T-helper 1 cell treated with Interleukin-12 subunit alpha and Interleukin-12 subunit beta and Interleukin-4 antibody, amounts not matched to agents 30 ng/mL and 1 ng/mL, for 36 hours (primary cell): ENCODE data around the gene ELAPOR1. TPM values are rescaled to one million over a fixed set of nuclear protein-coding genes. Genes with fewer than 3 reads are reported as not detected.

Experiments
- intact Hi-C: fragments of 100-400 bp; cut with micrococcal nuclease; formaldehyde crosslinking; loops from one replicate; pipeline ENCODE4 v1.15.1; 2024
- total RNA-seq: library from RNA; stranded (reverse); gene quantifications from 2 replicates; pipeline ENCODE4 v1.2.3, GENCODE V29; 2022

The ELAPOR1 gene
- total RNA-seq, 1 donor from 2014 or later: 6.8 TPM

GRCh38 chr1:109094377-109094803 lies 19.5 kb upstream of the ELAPOR1 start:
- intact Hi-C loops: loop anchor here (5.0 kb wide), 4 partner anchors 118 to 532 kb away; partner anchors contain the start of genes EEIG2, GNAI3, SARS1 and SORT1

DNA sequence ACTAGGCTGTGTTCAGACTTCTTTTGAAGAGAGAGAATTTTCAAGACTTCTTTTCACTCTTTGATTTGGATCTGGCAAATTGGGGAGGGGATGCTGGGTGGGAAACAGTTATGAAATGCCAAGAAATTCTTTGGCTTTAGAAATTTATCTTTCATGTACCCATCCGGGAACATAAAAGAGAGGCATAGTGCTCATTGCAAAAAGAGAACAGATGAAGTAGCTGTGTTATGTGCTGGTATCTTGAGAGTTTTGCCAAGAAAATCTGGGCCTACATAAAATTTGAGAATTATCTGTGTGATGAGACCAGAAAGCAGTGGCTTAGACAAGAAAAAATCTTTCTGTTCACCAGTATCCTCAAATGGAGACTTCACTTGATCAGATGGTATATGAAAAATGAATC lies 19.0 kb upstream of the ELAPOR1 start:
- intact Hi-C loops: loop anchor here (5.0 kb wide), 4 partner anchors 117 to 533 kb away; partner anchors contain the start of genes EEIG2, GNAI3, SARS1 and SORT1

DNA sequence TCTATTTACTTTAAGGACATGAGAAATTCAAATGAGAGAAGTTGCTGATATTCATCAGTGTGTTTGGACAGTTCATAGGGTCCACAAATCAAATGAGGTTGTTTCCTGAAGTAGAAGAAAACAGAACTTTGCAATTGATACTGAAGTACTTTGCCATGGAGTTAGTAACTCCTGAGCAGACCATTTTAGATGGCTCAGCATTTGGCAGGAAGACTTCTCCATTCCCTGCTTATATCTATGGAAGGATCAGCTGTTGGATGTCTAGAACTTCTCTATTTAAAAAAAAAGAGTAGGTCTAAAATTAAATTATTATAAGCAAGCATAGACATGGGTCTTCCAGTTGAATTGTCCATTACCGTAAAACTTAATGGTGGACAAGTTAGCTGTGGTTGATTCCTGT lies 18.3 kb upstream of the ELAPOR1 start:
- intact Hi-C loops: no loop called here

- intact Hi-C loops: no loop called here
Observed at GRCh38 chr1:109096120-109096519, 17.8 kb upstream of the ELAPOR1 start.

- intact Hi-C loops: loop anchor here (1.0 to 5.0 kb wide), 10 partner anchors 10 to 543 kb away; partner anchors contain the start of genes CLCC1, PSMA5, TMEM167B and WDR47
Observed at GRCh38 chr1:109099938-109100773, 13.8 kb upstream of the ELAPOR1 start.

- intact Hi-C loops: loop anchor here (5.0 kb wide), 1 partner anchor 547 kb away; no protein-coding TSS in a partner anchor
Observed at GRCh38 chr1:109104364-109105151, 9.4 kb upstream of the ELAPOR1 start.

DNA sequence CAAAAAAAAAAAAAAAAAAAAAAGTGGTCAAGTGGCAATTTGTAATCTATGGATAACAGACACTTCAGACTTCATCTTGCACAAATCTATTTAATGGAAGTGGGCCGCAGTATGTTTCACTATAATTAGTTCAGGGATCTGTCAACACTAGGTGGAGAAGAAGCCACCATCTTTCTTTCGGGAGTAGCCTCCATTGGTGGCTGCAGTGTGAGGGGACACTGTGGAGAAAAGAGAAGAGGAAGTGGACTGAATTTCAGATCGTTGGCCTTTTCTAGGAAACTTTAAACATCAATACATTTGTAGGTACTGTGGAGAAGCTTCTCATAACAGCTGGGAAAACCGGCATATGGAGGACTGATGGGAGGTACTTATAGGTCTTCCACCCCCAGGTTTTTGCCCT lies 8.0 kb upstream of the ELAPOR1 start:
- intact Hi-C loops: no loop called here

- intact Hi-C loops: no loop called here
Observed at GRCh38 chr1:109107785-109108184, 6.1 kb upstream of the ELAPOR1 start.

DNA sequence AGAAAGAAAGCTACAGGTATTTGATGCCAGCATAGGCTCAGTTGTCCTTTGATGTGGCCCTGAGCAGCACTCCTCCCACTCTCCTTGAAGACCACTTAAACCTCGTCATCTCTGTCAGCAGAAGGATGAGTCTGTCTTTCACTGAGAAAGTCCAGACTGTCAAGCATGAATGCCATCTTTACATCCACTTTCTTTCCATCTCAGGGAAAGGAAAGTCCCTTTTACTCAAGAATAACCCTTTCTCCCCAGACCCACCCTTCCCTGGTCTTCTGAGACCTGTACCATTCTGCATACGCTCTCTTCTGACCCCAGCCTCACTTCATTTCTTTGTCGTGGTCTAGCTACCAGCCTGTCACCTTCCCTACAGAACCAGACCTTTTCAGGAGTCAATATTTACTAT lies 4.0 kb upstream of the ELAPOR1 start:
- intact Hi-C loops: loop anchor here (5.0 kb wide), 3 partner anchors 372 to 922 kb away; partner anchors contain the start of genes ATXN7L2 and STRIP1

DNA sequence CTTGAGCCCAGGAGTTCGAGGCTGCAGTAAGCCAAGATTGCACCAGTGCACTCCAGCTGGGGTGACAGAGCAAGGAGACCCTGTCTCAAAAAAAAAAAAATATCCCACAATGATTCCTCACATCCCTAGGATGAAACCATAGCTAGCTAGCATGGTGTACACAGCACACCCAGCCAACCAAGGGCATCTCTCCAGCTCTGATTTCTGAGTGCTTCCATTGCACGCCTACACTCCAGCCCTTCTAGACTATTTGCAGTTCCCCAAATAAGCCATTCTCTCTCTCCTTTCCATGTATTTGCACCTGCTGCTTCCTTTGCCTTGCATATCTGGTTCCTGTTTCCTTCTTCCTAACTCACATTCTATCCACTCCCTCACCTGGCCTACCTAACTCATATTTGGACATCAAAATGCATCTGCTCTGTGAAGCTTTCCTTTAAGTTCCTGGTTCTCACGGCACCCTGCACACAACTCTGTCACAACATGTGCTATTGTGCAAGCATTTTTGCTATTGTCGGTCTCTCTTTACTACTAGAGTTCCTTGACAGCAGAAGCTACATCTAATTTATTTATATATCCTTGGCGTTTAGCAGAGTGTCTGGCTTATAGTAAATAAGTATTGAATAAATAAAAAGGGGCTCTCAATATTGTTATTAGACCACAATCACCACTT lies 2.4 kb upstream of the ELAPOR1 start:
- intact Hi-C loops: loop anchor here (1.0 to 5.0 kb wide), 15 partner anchors 11 to 921 kb away; partner anchors contain the start of genes ATXN7L2, GNAI3, GPSM2 and PRPF38B

GRCh38 chr1:109112056-109112651 lies 1.8 kb upstream of the ELAPOR1 start:
- intact Hi-C loops: loop anchor here (1.0 to 5.0 kb wide), 15 partner anchors 12 to 920 kb away; partner anchors contain the start of genes ATXN7L2, GNAI3, GPSM2 and PRPF38B

DNA sequence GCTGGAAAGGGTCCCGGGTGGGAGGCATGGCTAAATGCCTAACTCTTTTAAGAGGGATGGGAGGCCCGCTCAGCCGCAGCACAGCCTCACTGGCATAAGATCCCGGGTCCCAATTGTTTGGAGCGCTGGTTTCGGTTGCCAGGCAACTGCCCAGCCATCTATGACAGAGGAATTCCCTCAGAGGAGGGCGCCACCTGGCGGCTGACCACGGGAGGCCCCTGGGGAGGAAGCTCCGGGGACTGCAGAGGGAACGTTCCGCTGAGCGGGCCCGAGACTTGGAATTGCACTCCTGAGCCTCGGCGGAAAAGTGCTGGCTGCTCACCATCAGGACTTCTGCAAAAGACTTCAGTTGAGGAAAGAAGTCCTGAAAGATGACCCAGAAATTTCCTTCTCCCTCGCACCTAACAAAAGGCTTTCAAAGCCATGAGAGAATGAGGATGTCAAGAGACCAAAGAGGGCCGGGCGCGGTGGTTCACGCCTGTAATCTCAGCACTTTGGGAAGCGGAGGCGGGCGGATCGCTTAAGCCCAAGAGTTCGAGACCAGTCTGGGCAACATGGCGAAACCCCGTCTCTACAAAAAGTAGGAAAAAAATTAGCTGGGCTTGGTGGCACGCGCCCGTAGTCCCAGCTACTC lies 1.1 kb upstream of the ELAPOR1 start:
- intact Hi-C loops: loop anchor here (1.0 to 5.0 kb wide), 15 partner anchors 12 to 920 kb away; partner anchors contain the start of genes ATXN7L2, GNAI3, GPSM2 and PRPF38B

- intact Hi-C loops: loop anchor here (1.0 to 5.0 kb wide), 5 partner anchors 48 to 918 kb away; partner anchors contain the start of genes ATXN7L2 and STRIP1
Observed at GRCh38 chr1:109114342-109114674, 393 bp downstream of the ELAPOR1 start.

- intact Hi-C loops: no loop called here
Observed at GRCh38 chr1:109115685-109116084, 1.8 kb downstream of the ELAPOR1 start.

GRCh38 chr1:109116286-109116685 lies 2.4 kb downstream of the ELAPOR1 start:
- intact Hi-C loops: no loop called here

DNA sequence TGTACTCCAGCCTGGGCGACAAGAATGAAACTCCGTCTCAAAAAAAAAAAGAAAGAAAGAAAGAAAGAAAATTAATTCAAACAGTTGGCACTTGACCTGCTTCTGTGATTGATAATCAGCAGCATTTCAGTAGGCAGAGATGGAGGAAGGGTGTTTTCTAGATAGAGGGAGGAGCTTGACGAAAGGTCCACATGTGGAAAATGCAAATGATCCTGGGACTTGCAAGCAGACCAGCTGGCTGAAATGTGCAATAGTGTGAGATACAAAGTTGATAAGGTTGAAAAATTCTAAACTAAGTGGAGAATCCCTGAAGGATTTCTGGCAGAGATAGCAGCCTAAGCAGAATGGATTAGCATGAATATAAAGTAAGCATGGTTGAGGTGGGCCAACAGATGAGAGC lies 4.2 kb downstream of the ELAPOR1 start:
- intact Hi-C loops: no loop called here

DNA sequence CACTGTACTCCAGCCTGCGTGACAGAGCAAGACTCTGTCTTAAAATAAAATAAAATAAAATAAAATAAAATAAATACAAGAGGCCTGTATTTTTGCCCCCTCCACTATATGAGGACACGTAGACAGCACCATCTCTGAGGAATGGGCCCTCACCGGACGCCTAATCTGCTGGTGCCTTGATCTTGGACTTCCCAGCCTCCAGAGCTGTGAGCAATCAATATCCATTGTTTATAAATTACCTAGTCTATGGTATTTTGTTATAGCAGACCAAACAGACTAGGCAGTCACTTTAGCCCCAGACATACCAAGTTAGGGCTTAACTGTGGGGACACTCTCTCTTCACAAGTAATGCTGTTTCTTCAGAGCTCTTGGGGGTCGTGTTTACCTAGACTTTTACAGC lies 6.4 kb downstream of the ELAPOR1 start:
- intact Hi-C loops: no loop called here

- intact Hi-C loops: no loop called here
Observed at GRCh38 chr1:109131059-109131458, 17.1 kb downstream of the ELAPOR1 start.

- intact Hi-C loops: no loop called here
Observed at GRCh38 chr1:109131800-109132199, 17.9 kb downstream of the ELAPOR1 start.
